ENCODE measurements around the gene MAD1L1.

Gene MAD1L1

DNA sequence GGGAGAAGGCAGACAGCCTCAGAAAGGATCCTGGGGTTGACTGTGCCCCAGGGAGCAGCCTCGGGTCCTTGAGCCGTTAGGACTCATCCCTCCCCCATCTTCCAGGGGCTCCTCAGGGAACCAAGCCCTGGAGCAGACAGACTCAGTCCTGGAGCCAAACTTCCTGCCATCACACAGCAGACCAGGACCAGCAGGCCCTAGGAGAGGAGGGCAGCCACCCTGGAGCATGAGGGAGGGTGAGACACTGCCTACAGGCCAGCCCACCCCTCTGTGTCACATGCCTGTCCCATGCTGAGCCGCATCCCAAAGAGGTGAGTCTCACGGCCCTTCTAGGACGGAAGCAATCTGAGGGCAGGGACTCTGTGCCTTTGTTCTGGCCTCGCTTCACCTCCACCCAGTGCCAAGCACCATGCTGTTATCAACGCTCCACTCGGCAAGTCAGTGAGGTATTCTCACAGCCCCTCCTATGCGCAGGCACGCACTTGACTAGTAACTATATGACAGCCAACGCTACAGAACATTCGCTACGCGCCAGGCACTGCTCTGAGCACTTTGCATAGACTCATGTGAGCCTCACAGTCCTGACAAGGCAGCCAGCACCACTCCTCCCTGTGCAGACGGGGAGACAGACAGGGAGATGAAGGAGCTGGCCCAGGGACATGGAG is 19.1 kb downstream of the MAD1L1 start:
- TF ChIP-seq POLR2AphosphoS5 (IDR thresholded peaks at IDR 0.05; ENCODE audit: low read depth, low read length) (no peak), TAF1 (IDR thresholded peaks at IDR 0.05; ENCODE audit: borderline replicate concordance, low read depth, low read length) (no peak), POLR2A (IDR thresholded peaks at IDR 0.05; ENCODE audit: low read depth, low read length) (no peak)
- no peak for FAIRE-seq
- no peak for DNase-seq (ENCODE audit: insufficient read length)

DNA sequence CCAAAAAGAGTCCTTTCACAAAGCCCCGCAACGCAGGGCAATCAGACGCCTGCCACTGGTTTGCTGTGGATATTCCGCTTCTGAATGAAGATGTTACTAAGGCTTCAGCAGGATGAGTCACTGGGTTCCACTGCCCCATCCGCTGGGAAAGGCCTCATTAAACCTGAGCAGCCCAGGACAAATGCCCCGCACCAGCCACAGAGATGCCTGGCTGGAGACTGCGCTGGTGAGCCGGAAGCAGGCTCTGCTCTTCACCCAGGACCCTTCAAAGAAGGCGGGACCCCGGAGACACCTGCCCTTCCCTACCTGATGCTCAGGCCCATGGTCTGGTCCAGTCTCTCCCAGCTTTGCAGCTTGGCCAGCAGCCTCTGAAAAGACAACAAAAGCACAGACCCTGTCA is 19.8 kb downstream of the MAD1L1 start:
- no peak for FAIRE-seq
- TF ChIP-seq TAF1 (IDR thresholded peaks at IDR 0.05; ENCODE audit: borderline replicate concordance, low read depth, low read length) (no peak), POLR2A (IDR thresholded peaks at IDR 0.05; ENCODE audit: low read depth, low read length) (no peak), POLR2AphosphoS5 (IDR thresholded peaks at IDR 0.05; ENCODE audit: low read depth, low read length) (no peak)
- no peak for DNase-seq (ENCODE audit: insufficient read length)

DNA sequence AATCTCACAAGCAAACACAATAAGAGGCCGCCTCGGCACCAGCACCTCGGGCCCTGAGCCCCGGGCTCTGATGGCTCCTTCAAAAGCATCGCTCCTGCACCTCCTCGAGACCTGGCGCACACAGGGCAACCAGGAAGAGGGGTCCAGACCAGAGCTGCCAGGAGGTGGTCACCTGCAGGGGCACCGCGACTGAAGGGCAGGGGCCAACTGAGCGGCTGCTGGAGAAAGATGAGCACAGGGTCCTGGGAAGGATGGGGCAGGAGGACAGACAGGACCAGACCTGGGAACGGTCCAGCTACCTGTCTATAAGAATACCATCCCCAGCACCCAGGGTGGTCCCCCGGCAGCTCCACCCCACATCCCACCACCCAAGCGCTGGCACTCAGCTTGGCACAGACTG is 20.8 kb downstream of the MAD1L1 start:
- DNase-seq (ENCODE audit: insufficient read length) (no peak), FAIRE-seq (no peak)
- TF ChIP-seq TAF1 (IDR thresholded peaks at IDR 0.05; ENCODE audit: borderline replicate concordance, low read depth, low read length) (no peak), POLR2AphosphoS5 (IDR thresholded peaks at IDR 0.05; ENCODE audit: low read depth, low read length) (no peak)

DNA sequence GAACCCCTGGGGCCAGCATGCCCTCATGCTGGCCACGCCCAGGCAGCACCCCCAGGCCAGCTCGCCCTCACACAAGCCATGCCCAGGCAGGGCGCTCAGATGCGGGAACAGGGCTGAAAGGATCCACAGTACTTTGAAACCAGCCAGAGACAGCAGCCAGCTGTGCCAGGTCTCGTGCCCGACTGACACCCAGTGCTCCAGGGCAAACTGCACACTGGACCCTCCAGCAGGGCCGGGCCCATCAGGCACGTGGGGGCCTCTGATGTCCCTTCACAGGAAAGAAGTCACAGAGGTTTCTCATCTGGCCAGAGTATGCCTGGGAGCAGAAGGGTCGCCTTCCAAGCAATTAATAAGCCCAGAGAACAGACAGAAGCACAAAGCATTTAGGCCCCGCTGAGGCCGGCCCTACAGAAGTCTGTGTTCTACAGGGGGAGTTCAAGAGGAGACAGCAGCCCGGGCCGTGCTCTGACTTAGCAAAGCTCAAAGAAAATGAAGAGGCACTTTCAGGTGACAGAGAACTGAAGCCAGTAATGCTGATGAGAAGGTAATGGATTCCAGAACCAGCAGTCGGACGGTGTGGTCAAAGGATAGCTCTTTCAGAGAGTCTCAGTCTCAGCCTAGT is 21.4 kb downstream of the MAD1L1 start:
- no peak for DNase-seq (ENCODE audit: insufficient read length)
- TF ChIP-seq POLR2AphosphoS5 (IDR thresholded peaks at IDR 0.05; ENCODE audit: low read depth, low read length) (no peak), POLR2A (IDR thresholded peaks at IDR 0.05; ENCODE audit: low read depth, low read length) (0 out of 2 replicates have a peak, but pooled peaks have one; percentile 15)
- no peak for FAIRE-seq

DNA sequence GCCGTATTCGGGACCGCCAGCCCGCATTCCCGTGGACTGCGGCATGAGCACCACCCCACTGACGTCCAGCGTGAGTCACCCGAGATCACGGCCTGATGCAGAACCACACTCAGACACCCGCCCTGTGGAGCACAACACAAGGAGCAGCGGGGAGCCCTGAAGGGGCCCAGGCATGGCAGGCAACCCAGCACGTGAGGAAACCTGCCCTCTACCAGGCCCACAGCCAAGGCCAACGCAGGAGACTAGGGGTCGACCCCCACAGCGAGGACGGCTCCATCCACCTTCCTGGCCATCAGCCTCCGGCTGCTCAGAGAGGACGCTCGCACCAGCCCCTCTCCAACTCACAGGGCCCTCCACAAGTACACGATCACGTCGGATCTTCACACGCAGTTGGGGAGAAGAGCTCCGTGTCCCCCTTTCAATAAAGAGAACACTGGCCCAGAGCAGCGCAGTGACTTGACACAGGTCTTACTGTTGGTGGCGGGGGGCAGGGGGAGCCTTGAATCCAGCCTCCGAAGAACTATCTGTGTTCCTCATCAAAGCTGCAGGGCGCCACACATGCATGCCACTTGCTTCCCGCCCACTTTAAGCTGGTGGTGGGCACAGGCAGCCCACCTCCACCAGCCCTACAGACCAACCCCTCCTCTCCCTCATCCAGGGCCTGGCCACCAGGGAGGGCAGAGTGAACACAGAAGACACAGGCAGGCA is 22.0 kb downstream of the MAD1L1 start:
- no peak for DNase-seq (ENCODE audit: insufficient read length)
- FAIRE-seq = no peak
- TF ChIP-seq POLR2A (IDR thresholded peaks at IDR 0.05; ENCODE audit: low read depth, low read length) (no peak), TAF1 (IDR thresholded peaks at IDR 0.05; ENCODE audit: borderline replicate concordance, low read depth, low read length) (no peak), POLR2AphosphoS5 (IDR thresholded peaks at IDR 0.05; ENCODE audit: low read depth, low read length) (no peak)

DNA sequence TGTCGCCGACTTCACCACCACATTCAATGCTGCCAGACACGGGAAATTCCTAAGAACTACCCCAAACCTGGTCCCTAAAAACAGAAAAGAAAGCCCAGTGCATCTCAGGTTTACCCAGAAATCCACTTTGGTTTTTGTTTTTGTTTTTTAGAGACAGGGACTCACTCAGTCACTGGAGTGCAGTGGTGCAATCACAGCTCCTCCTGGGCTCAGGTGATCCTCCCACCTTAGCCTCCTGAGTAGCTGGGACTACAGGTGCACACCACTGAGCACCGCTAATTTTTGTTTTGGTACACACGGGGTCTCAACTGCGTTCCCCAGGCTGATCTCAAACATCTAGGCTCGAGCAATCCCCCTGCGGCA is 22.8 kb downstream of the MAD1L1 start:
- FAIRE-seq = no peak
- no peak for DNase-seq (ENCODE audit: insufficient read length)
- TF ChIP-seq POLR2AphosphoS5 (IDR thresholded peaks at IDR 0.05; ENCODE audit: low read depth, low read length) (no peak; the same call in 1 of the 2 replicates), TAF1 (IDR thresholded peaks at IDR 0.05; ENCODE audit: borderline replicate concordance, low read depth, low read length) (no peak), POLR2A (IDR thresholded peaks at IDR 0.05; ENCODE audit: low read depth, low read length) (no peak)

DNA sequence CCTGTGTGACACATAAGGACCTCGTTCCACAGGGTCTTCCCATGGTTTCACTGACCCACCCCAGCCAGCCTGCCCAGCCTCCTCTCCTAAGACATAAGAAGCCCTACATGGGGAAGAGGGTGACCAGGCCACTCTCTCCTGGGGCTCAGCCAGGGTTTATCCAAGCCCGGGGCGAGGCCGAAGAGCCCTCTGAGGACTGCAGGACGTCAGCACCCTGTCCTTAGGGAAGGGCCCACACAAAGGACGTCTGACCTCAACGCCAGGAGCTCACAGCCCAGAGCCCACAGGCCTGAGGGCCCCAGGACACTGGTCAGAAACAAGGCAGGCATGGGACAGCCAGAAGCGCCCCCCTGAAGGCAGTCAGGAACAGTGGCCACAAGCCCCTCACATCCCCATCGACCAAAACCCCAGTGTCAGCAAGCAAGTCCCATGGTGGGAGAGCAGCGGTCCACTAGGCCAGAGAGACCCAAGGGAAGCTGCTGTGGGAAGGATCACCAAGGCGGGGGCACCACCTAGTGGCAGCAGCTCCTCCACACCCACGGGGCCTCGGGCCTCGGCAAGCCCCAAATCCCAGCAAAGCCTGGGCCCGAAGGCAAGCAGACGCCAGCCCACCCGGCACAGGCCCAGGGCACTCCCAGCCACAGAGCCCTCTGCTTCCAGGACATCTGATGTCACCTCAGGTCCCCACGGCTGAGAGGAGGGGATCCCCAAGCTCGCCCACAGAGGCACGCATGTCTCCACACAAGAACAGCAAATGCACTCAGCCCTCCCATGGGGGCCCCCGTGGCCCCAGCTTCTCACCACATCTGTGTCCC is 23.4 kb downstream of the MAD1L1 start:
- TF ChIP-seq TAF1 (IDR thresholded peaks at IDR 0.05; ENCODE audit: borderline replicate concordance, low read depth, low read length) (no peak), POLR2A (IDR thresholded peaks at IDR 0.05; ENCODE audit: low read depth, low read length) (no peak), POLR2AphosphoS5 (IDR thresholded peaks at IDR 0.05; ENCODE audit: low read depth, low read length) (peak; percentile 25; the same call in 1 of the 2 replicates)
- FAIRE-seq = peak; percentile 79
- peak; percentile 80 for DNase-seq (ENCODE audit: insufficient read length)

DNA sequence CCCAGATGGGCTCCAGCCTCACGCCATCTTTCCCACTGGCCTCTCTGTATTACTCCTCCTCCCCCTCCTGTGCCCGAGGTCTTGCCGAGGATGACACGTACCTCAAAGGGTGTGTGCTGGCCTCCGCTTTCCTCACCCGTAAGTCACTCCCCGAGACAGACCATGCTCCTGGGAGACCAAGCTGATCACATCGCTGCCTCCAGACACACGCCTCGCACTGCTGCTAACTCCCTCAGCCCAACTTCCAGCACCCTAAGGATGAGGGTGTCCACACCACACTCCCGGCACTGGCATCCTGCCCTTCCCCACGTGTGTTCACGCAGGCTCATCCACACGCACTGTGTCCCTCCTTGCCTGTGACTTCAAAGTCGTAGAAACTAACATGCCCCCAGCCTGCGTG is 24.0 kb downstream of the MAD1L1 start:
- no peak for DNase-seq (ENCODE audit: insufficient read length)
- FAIRE-seq = no peak
- TF ChIP-seq POLR2AphosphoS5 (IDR thresholded peaks at IDR 0.05; ENCODE audit: low read depth, low read length) (no peak), TAF1 (IDR thresholded peaks at IDR 0.05; ENCODE audit: borderline replicate concordance, low read depth, low read length) (no peak), POLR2A (IDR thresholded peaks at IDR 0.05; ENCODE audit: low read depth, low read length) (no peak)

DNA sequence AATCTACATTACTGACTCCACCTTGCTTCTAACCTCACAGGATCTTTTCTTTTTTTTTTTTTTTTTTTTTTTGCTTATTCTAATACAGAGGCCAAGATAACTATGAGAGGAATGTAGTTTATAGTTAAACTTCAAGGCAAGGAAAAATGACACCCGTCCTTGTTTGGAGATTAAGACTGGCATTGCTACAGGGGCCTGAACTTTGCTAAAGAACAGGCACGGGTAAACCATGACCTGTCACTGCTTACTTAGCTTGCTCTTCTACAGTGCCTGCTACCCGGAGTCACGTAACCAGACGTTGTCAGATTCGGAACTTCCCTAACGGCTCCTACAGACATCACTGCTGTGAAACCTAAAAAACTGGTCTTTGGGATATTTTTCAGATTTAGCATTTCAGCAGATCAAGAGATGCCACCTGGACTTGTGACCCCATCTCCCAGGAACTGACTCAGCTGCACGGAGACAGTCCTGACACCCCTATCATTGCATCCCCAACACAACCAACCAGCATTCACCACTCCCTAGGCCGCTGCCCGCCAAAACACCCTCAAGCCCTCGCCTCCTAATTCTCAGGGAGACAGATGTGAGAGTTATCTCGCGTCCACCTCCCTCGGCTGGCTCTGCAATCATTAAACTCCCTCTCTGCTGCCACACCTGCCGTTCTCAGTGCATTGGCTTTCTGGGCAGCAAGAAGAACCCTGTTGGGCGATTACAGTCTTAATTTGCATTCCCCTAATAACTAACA is 27.5 kb downstream of the MAD1L1 start:
- DNase-seq (ENCODE audit: insufficient read length) (no peak), FAIRE-seq (no peak)
- TF ChIP-seq TAF1 (IDR thresholded peaks at IDR 0.05; ENCODE audit: borderline replicate concordance, low read depth, low read length) (no peak), POLR2AphosphoS5 (IDR thresholded peaks at IDR 0.05; ENCODE audit: low read depth, low read length) (no peak), POLR2A (IDR thresholded peaks at IDR 0.05; ENCODE audit: low read depth, low read length) (no peak)

DNA sequence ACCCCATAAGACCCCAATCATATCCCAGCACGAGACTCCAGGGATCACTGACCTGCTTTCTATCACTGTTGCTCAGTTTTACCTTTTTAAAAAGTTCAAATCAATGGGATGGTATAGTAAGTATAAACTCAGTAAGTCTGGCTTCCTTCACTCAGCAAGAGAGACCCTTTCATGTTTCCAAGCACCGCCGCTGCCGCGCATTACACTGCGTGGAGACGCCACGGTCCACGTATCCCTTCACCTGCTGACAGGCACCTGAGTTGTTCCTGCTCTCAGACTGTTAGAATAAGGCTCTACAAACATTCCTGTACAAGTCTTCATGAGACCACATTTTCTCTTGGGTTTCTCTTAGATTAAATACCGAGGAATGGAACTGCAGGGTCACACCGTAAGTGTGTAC is 28.3 kb downstream of the MAD1L1 start:
- DNase-seq (ENCODE audit: insufficient read length) (no peak), FAIRE-seq (peak; percentile 76)
- no peak for TF ChIP-seq POLR2A (IDR thresholded peaks at IDR 0.05; ENCODE audit: low read depth, low read length)
- TF ChIP-seq POLR2AphosphoS5 (IDR thresholded peaks at IDR 0.05; ENCODE audit: low read depth, low read length) = no peak
- no peak for TF ChIP-seq TAF1 (IDR thresholded peaks at IDR 0.05; ENCODE audit: borderline replicate concordance, low read depth, low read length)
